H1 (cell line): ENCODE results near the gene SQOR. TPM values are rescaled to one million over a fixed set of nuclear protein-coding genes. Genes with fewer than 3 reads are reported as not detected.

Source experiments
- CTCF ChIA-PET: fragments of 300-600 bp; sonication (Branson Sonifier 250); formaldehyde crosslinking; loops from one replicate; lab custom pipeline; 2021; ENCODE audit not compliant: partially characterized antibody; lab: Charles Lee
- POLR2A ChIA-PET: fragments of 300-600 bp; sonication (Branson Sonifier 250); formaldehyde crosslinking; loops from one replicate; lab custom pipeline; 2021; ENCODE audit warnings: inconsistent platforms; ENCODE audit not compliant: partially characterized antibody; lab: Charles Lee
- DNase-seq, 2 experiments: peaks; one replicate each; pipeline versions ENCODE4 v3.0.0 to v3.0.0-alpha.2; 2010 to 2022; ENCODE audit warnings: low spot score in 2 of 2, low read depth in 1 of 2, mixed read lengths in 1 of 2
- FAIRE-seq: peaks from 2 replicates; lab custom pipeline; 2011; peaks lifted over from hg19 to GRCh38; lab: Jason Lieb, UNC
- H2AFZ ChIP-seq: 2 replicates; pipeline ENCODE4 v1.8.1; 2012; ENCODE audit warnings: low read length, inconsistent platforms
- H2AK5ac ChIP-seq: 2 replicates; pipeline ENCODE4 v1.6.1; 2013; ENCODE audit warnings: low read depth, low read length
- H2BK120ac ChIP-seq: replicated peaks from 2 replicates; pipeline ENCODE3; 2013; ENCODE audit warnings: low read depth, low read length, inconsistent platforms
- H2BK12ac ChIP-seq: 2 replicates; pipeline ENCODE4 v1.6.1; 2013; ENCODE audit warnings: low read depth, low read length
- H2BK15ac ChIP-seq: 2 replicates; pipeline ENCODE4 v1.6.1; 2013; ENCODE audit warnings: low read length
- H2BK20ac ChIP-seq: 2 replicates; pipeline ENCODE4 v1.6.1; 2013; ENCODE audit warnings: low read length
- H2BK5ac ChIP-seq: 2 replicates; pipeline ENCODE4 v1.6.1; 2013; ENCODE audit warnings: low read depth, low read length
- H3K14ac ChIP-seq: 2 replicates; pipeline ENCODE4 v1.6.1; 2013; ENCODE audit warnings: inconsistent platforms; ENCODE audit not compliant: insufficient read length
- H3K18ac ChIP-seq: 2 replicates; pipeline ENCODE4 v1.6.1; 2013; ENCODE audit warnings: low read length; ENCODE audit errors: extremely low read depth
- H3K23ac ChIP-seq: 2 replicates; pipeline ENCODE4 v1.6.1; 2013; ENCODE audit warnings: inconsistent platforms; ENCODE audit not compliant: insufficient read length
- H3K23me2 ChIP-seq: 2 replicates; pipeline ENCODE4 v1.6.1; 2013; ENCODE audit warnings: low read depth, low read length
- H3K27ac ChIP-seq: 2 replicates; pipeline ENCODE4 v1.6.1; 2011; ENCODE audit warnings: low read depth, low read length, inconsistent platforms
- H3K27me3 ChIP-seq, 4 experiments: replicated peaks in 1 of 4; 1 replicate in 1 of 4; 2 replicates in 3 of 4; pipeline versions ENCODE4 v1.6.1 to v1.8.1; 2011 to 2013; ENCODE audit warnings: low read length in 3 of 4, mild to moderate bottlenecking in 3 of 4, inconsistent platforms in 2 of 4, mixed read lengths in 2 of 4, moderate library complexity in 1 of 4; ENCODE audit not compliant: control insufficient read depth in 3 of 4, insufficient read depth in 3 of 4; ENCODE audit errors: extremely low read depth in 1 of 4
- H3K36me3 ChIP-seq, 4 experiments: 2 replicates each; pipeline versions ENCODE4 v1.6.1 to v1.8.1; 2011 to 2013; ENCODE audit warnings: mild to moderate bottlenecking in 4 of 4, low read length in 3 of 4, moderate library complexity in 2 of 4, control low read depth in 1 of 4, inconsistent platforms in 1 of 4; ENCODE audit not compliant: insufficient read depth in 4 of 4, control insufficient read depth in 2 of 4
- H3K4ac ChIP-seq: replicated peaks from 2 replicates; pipeline ENCODE3; 2013; ENCODE audit warnings: low read length, low read depth, mixed read lengths, inconsistent platforms; ENCODE audit not compliant: insufficient read length
- H3K4me1 ChIP-seq, 4 experiments: replicated peaks in 1 of 4; 1 replicate in 1 of 4; 2 replicates in 3 of 4; pipeline versions ENCODE4 v1.6.1 to v1.8.1; 2011 to 2013; ENCODE audit warnings: low read length in 3 of 4, inconsistent platforms in 2 of 4, mixed read lengths in 1 of 4; ENCODE audit not compliant: insufficient read depth in 4 of 4, control insufficient read depth in 3 of 4
- H3K4me2 ChIP-seq, 2 experiments: 2 replicates each; pipeline versions ENCODE4 v1.6.1 to v1.8.1; 2011 to 2013; ENCODE audit warnings: low read depth in 2 of 2, low read length in 2 of 2, control low read depth in 1 of 2, inconsistent platforms in 1 of 2, mild to moderate bottlenecking in 1 of 2; ENCODE audit not compliant: insufficient read depth in 1 of 2
- H3K4me3 ChIP-seq, 4 experiments: fragments of 200-600, 300-600 bp in 1 of 4; sonication (generic), shearing (Covaris generic), sonication (Bioruptor Twin) in 1 of 4; 2 replicates each; pipeline versions ENCODE4 v1.5.1 to v1.8.1; 2011 to 2016; ENCODE audit warnings: low read length in 4 of 4, low read depth in 3 of 4, control low read depth in 2 of 4, inconsistent platforms in 2 of 4, mild to moderate bottlenecking in 2 of 4, mixed read lengths in 1 of 4, moderate library complexity in 1 of 4; ENCODE audit not compliant: insufficient read depth in 2 of 4; ENCODE audit errors: extremely low read depth in 1 of 4
- H3K56ac ChIP-seq: replicated peaks from 2 replicates; pipeline ENCODE3; 2013; ENCODE audit warnings: low read depth, mild to moderate bottlenecking, mixed read lengths, low read length, inconsistent platforms; ENCODE audit not compliant: insufficient read length
- H3K79me1 ChIP-seq: 2 replicates; pipeline ENCODE4 v1.6.1; 2013; ENCODE audit warnings: low read depth, low read length, control low read depth
- H3K79me2 ChIP-seq, 2 experiments: 2 replicates each; pipeline versions ENCODE4 v1.6.1 to v1.8.1; 2012 to 2013; ENCODE audit warnings: low read length in 2 of 2, mild to moderate bottlenecking in 2 of 2, inconsistent platforms in 1 of 2; ENCODE audit not compliant: insufficient read depth in 2 of 2, control insufficient read depth in 1 of 2
- H3K9ac ChIP-seq, 4 experiments: replicated peaks in 1 of 4; 1 replicate in 1 of 4; 2 replicates in 3 of 4; pipeline versions ENCODE4 v1.6.1 to v1.8.1; 2011 to 2013; ENCODE audit warnings: low read depth in 3 of 4, low read length in 3 of 4, control low read depth in 2 of 4, mild to moderate bottlenecking in 2 of 4, moderate library complexity in 2 of 4, inconsistent platforms in 1 of 4; ENCODE audit errors: extremely low read depth in 1 of 4
- H3K9me3 ChIP-seq, 2 experiments: 2 replicates each; pipeline versions ENCODE4 v1.6.1 to v1.8.1; 2012 to 2013; ENCODE audit warnings: mild to moderate bottlenecking in 2 of 2, moderate library complexity in 2 of 2, control low read depth in 1 of 2, inconsistent platforms in 1 of 2, low read depth in 1 of 2, low read length in 1 of 2, mixed read lengths in 1 of 2; ENCODE audit not compliant: insufficient read depth in 2 of 2
- H4K20me1 ChIP-seq, 2 experiments: replicated peaks in 1 of 2; 2 replicates each; pipeline versions ENCODE3 to v1.8.1; 2011 to 2013; ENCODE audit warnings: inconsistent platforms in 2 of 2, low read length in 2 of 2, mild to moderate bottlenecking in 1 of 2; ENCODE audit not compliant: insufficient read depth in 2 of 2, control insufficient read depth in 1 of 2
- H4K5ac ChIP-seq: 2 replicates; pipeline ENCODE4 v1.6.1; 2013; ENCODE audit warnings: low read length, low read depth, mixed read lengths, inconsistent platforms; ENCODE audit not compliant: insufficient read length
- H4K8ac ChIP-seq: 2 replicates; pipeline ENCODE4 v1.8.0; 2013; ENCODE audit warnings: mild to moderate bottlenecking, moderate library complexity, low read length, inconsistent platforms; ENCODE audit not compliant: insufficient read depth; ENCODE audit errors: extremely low read depth
- H4K91ac ChIP-seq: replicated peaks from 2 replicates; pipeline ENCODE3; 2013; ENCODE audit warnings: low read length, mixed read lengths, inconsistent platforms; ENCODE audit not compliant: insufficient read length
- HDAC2 ChIP-seq, 2 experiments: fragments of 300-600 bp in 1 of 2; sonication (generic) in 1 of 2; IDR thresholded peaks; 2 replicates each; pipeline ENCODE4 v1.6.1; 2011 to 2012; ENCODE audit warnings: low read depth in 2 of 2, low read length in 2 of 2, mild to moderate bottlenecking in 2 of 2, moderate library complexity in 2 of 2, borderline replicate concordance in 1 of 2, inconsistent platforms in 1 of 2
- JUN ChIP-seq: IDR thresholded peaks from 2 replicates; pipeline ENCODE4 v1.6.1; 2011; ENCODE audit warnings: low read depth, mild to moderate bottlenecking, improper control_type of control experiment, low read length
- POU5F1 ChIP-seq: IDR thresholded peaks from 2 replicates; pipeline ENCODE4 v1.6.1; 2011; ENCODE audit warnings: low read depth, mild to moderate bottlenecking, low read length, moderate library complexity
- RFX5 ChIP-seq: IDR thresholded peaks from 2 replicates; pipeline ENCODE4 v1.6.1; 2011; ENCODE audit warnings: low read depth, low read length, improper control_type of control experiment, borderline replicate concordance
- SAP30 ChIP-seq: fragments of 300-600 bp; sonication (generic); IDR thresholded peaks from 2 replicates; pipeline ENCODE4 v1.7.1; 2012; ENCODE audit warnings: low read length, moderate library complexity, mild to moderate bottlenecking, inconsistent platforms; ENCODE audit not compliant: insufficient read depth, insufficient replicate concordance
- SIX5 ChIP-seq: IDR thresholded peaks from 2 replicates; pipeline ENCODE4 v1.6.1; 2011; ENCODE audit warnings: mild to moderate bottlenecking, low read depth, low read length
- SP4 ChIP-seq: IDR thresholded peaks from 2 replicates; pipeline ENCODE4 v1.6.1; 2012; ENCODE audit warnings: low read length, inconsistent platforms
- TBP ChIP-seq: IDR thresholded peaks from 2 replicates; pipeline ENCODE4 v1.6.1; 2011; ENCODE audit warnings: low read depth, low read length, improper control_type of control experiment
- WGBS, 2 experiments: shearing (Covaris generic) in 1 of 2; methylation state at CpG; one replicate each; pipeline versions ENCODE4 v1.1.6 to v1.1.7; 2013 to 2015; ENCODE audit warnings: low lambda C conversion rate in 2 of 2, mixed read lengths in 2 of 2, inconsistent platforms in 1 of 2, low coverage in 1 of 2, missing lambda C conversion rate in 1 of 2; ENCODE audit not compliant: insufficient replicate concordance in 2 of 2, insufficient coverage in 1 of 2, insufficient read length in 1 of 2; ENCODE audit errors: extremely low coverage in 1 of 2, missing lambda C conversion rate in 1 of 2; 5-methylcytosine and 5-hydroxymethylcytosine counted together
- polyA plus RNA-seq, 7 experiments: library from polyadenylated mRNA; depleted of rRNA in 3 of 7; stranded (reverse) in 5 of 7; unstranded in 2 of 7; fragments of >200 nt in 5 of 7; fragments of 200-250 nt in 2 of 7; gene quantifications; 1 replicate in 5 of 7; 2 replicates in 1 of 7; 4 replicates in 1 of 7; pipeline versions ENCODE4 v1.2.1 to v1.2.3, GENCODE V29; 2011 to 2013; ENCODE audit warnings: missing spikeins in 2 of 7, mixed read lengths in 2 of 7
- total RNA-seq: library from RNA; stranded (reverse); fragmentation: NEBNext Ultra II Directional; extraction: Animal tissue kit (Norgen Biotek cat#: 25700); gene quantifications from 2 replicates; pipeline ENCODE4 v1.2.1, GENCODE V29; 2021

Gene SQOR
- total and polyA plus RNA-seq, 2 of the 8 experiments (the other 6 are each of a cell fraction or from before 2014, with no cell fraction given) = 0.20 to 0.22 TPM

DNA sequence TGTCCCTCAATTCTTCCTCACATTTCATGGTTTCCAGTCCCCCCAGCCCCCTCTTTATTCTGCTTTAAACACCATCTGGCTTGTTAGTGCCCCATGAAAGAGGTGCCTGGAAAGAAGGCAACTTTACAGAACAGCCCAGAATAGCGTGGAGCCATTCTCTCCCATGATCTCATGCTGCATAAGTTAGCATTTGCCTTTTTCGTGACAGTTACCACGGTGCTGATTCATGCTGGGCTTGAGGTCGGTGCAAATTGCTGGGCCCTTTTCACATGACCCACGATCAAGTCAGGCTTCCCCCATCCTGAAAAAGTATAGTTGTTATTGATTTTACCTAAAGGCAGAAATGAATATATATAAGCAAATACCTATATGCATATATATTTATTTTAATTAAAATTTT lies 29.6 kb downstream of the SQOR start:
- ChIA-PET POLR2A (interaction anchor here (1.3 kb wide), 1 partner anchor 40 kb away, joined by 3 read pairs; no protein-coding TSS in a partner anchor), CTCF (interaction anchor here (5.3 to 9.9 kb wide), 2 partner anchors 13 to 40 kb away, joined by 26 to 103 read pairs; no protein-coding TSS in a partner anchor)
- Histone ChIP-seq H3K4me3 (no peak overlapping the region), H2BK5ac (no peak overlapping the region), H4K5ac (no peak overlapping the region), H4K8ac (no peak overlapping the region), H2AK5ac (no peak overlapping the region), H2BK15ac (no peak overlapping the region), H3K27me3 (no peaks in the 10 kb centered on the region), H3K9me3 (0 out of 4 replicates have a peak, but pooled peaks cover 0 to 2% of the 10 kb centered on the region in 2 experiments), H3K36me3 (no peaks in the 10 kb centered on the region), H3K56ac (no peak overlapping the region), H3K14ac (no peak overlapping the region), H4K91ac (no peak overlapping the region), H3K79me1 (no peaks in the 10 kb centered on the region), H3K27ac (no peak overlapping the region), H4K20me1 (peaks cover 0 to 2% of the 10 kb centered on the region in 2 experiments), H3K9ac (no peak overlapping the region), H3K23me2 (no peaks in the 10 kb centered on the region), H3K4me2 (no peak overlapping the region), H3K79me2 (no peaks in the 10 kb centered on the region), H2BK120ac (no peak overlapping the region), H3K4ac (no peak overlapping the region), H2BK20ac (no peak overlapping the region), H3K4me1 (peaks cover 0 to 3% (median 0%) of the 10 kb centered on the region in 4 experiments; a peak in 2 of 7 replicates), H3K23ac (no peak overlapping the region), H2AFZ (no peak overlapping the region), H2BK12ac (no peak overlapping the region), H3K18ac (no peak overlapping the region)
- WGBS, 2 experiments = 87% methylated on average over 5 of the region's 5 CpGs; no CpG with 5 or more reads in 1 of the 2 experiments
- TF ChIP-seq HDAC2 (IDR thresholded peaks at IDR 0.05; ENCODE audit: borderline replicate concordance in 1 of 2, low read depth in 2 of 2, low read length in 2 of 2) = no peak
- no peak for TF ChIP-seq SP4
- TF ChIP-seq JUN = no peak
- TF ChIP-seq POU5F1 = no peak
- no peak for TF ChIP-seq RFX5
- TF ChIP-seq TBP = no peak
- no peak for TF ChIP-seq SAP30
- no peak for TF ChIP-seq SIX5
- DNase-seq (no peak), FAIRE-seq (no peak)
